HEK293 (cell line): ENCODE measurements around the gene SRPK1.

Experiments used
- CTCF ChIA-PET: fragments of 350-600 bp; formaldehyde crosslinking; extraction: SDS; loops from one replicate; lab custom pipeline; 2021; ENCODE audit warnings: antibody characterized with exemption; lab: Yijun Ruan, JAX
- POLR2A ChIA-PET: fragments of 300-600 bp; formaldehyde crosslinking; extraction: SDS; loops from one replicate; lab custom pipeline; 2020; ENCODE audit warnings: antibody characterized with exemption, inconsistent platforms; lab: Yijun Ruan, JAX
- H3K27ac ChIP-seq: fragments of 200-500 bp; sonication (Bioruptor generic); 2 replicates; pipeline ENCODE4 v1.5.1; 2014; ENCODE audit warnings: low read depth, low read length, control low read depth, inconsistent platforms; ENCODE audit errors: extremely low read depth
- H3K36me3 ChIP-seq, 2 experiments: fragments of 200-500 bp in 1 of 2; sonication (Bioruptor generic) in 1 of 2; 1 replicate in 1 of 2; 2 replicates in 1 of 2; pipeline ENCODE4 v1.5.1; 2014 to 2017; ENCODE audit warnings: inconsistent platforms in 2 of 2, low read length in 2 of 2; ENCODE audit not compliant: control insufficient read depth in 2 of 2, insufficient read depth in 1 of 2
- H3K4me1 ChIP-seq: fragments of 200-500 bp; sonication (Bioruptor generic); 2 replicates; pipeline ENCODE4 v1.5.1; 2014; ENCODE audit warnings: mild to moderate bottlenecking, low read length, inconsistent platforms; ENCODE audit not compliant: control insufficient read depth, insufficient read depth
- H3K4me3 ChIP-seq: 2 replicates; pipeline ENCODE4 v1.5.1; 2011; ENCODE audit warnings: low read depth, mild to moderate bottlenecking, control low read depth, low read length, moderate library complexity
- H3K9me3 ChIP-seq: fragments of 200-500 bp; sonication (Bioruptor generic); 2 replicates; pipeline ENCODE4 v1.5.1; 2014; ENCODE audit warnings: low read depth, low read length, inconsistent platforms; ENCODE audit not compliant: control insufficient read depth, insufficient read depth
- ATF2 ChIP-seq: fragments of 450-650 bp; formaldehyde crosslinking; IDR thresholded peaks from 2 replicates; pipeline ENCODE4 v1.5.1; 2016; ENCODE audit warnings: missing biosample characterization, missing genetic modification characterization, low read depth
- CTCF ChIP-seq: fragments of 450-650 bp; formaldehyde crosslinking; IDR thresholded peaks from 2 replicates; pipeline ENCODE4 v1.5.1; 2016; ENCODE audit warnings: missing biosample characterization, missing genetic modification characterization
- EGR2 ChIP-seq: fragments of 450-650 bp; formaldehyde crosslinking; IDR thresholded peaks from 2 replicates; pipeline ENCODE4 v1.5.1; 2016; ENCODE audit warnings: low read depth, missing biosample characterization, missing genetic modification characterization
- PRDM1 ChIP-seq: fragments of 450-650 bp; formaldehyde crosslinking; IDR thresholded peaks from 2 replicates; pipeline ENCODE4; 2016; ENCODE audit warnings: missing biosample characterization, missing genetic modification characterization
- ZBTB7A ChIP-seq: fragments of 450-650 bp; formaldehyde crosslinking; IDR thresholded peaks from 2 replicates; pipeline ENCODE4 v1.5.1; 2016; ENCODE audit warnings: low read depth, missing biosample characterization, missing genetic modification characterization
- ZBTB8A ChIP-seq: fragments of 450-650 bp; formaldehyde crosslinking; IDR thresholded peaks from 2 replicates; pipeline ENCODE4 v1.5.1; 2016; ENCODE audit warnings: missing biosample characterization, missing genetic modification characterization
- ZIC2 ChIP-seq: fragments of 450-650 bp; formaldehyde crosslinking; IDR thresholded peaks from 2 replicates; pipeline ENCODE4 v1.5.1; 2016; ENCODE audit warnings: missing biosample characterization, missing genetic modification characterization
- ZNF146 ChIP-seq: fragments of 450-650 bp; formaldehyde crosslinking; IDR thresholded peaks from 2 replicates; pipeline ENCODE4 v1.5.1; 2016; ENCODE audit warnings: missing biosample characterization, missing genetic modification characterization
- ZNF169 ChIP-seq: fragments of 450-650 bp; formaldehyde crosslinking; IDR thresholded peaks from 2 replicates; pipeline ENCODE4 v1.5.1; 2016; ENCODE audit warnings: missing biosample characterization, missing genetic modification characterization
- ZNF292 ChIP-seq: fragments of 450-650 bp; formaldehyde crosslinking; IDR thresholded peaks from 2 replicates; pipeline ENCODE4 v1.5.1; 2016; ENCODE audit warnings: low read depth, missing biosample characterization, missing genetic modification characterization, borderline replicate concordance
- ZNF510 ChIP-seq: fragments of 450-650 bp; formaldehyde crosslinking; IDR thresholded peaks from 2 replicates; pipeline ENCODE4 v1.5.1; 2018; ENCODE audit warnings: mild to moderate bottlenecking, missing genetic modification characterization, missing biosample characterization; ENCODE audit not compliant: insufficient replicate concordance
- ZNF555 ChIP-seq: fragments of 450-650 bp; formaldehyde crosslinking; conservative IDR thresholded peaks from 2 replicates; pipeline ENCODE4 v1.5.1; 2017; ENCODE audit warnings: missing biosample characterization, mild to moderate bottlenecking, missing genetic modification characterization, inconsistent platforms
- ZNF600 ChIP-seq: fragments of 450-650 bp; formaldehyde crosslinking; IDR thresholded peaks from 2 replicates; pipeline ENCODE4 v1.5.1; 2016; ENCODE audit warnings: missing biosample characterization, missing genetic modification characterization
- ZNF639 ChIP-seq: fragments of 450-650 bp; formaldehyde crosslinking; IDR thresholded peaks from 2 replicates; pipeline ENCODE4 v1.5.1; 2016; ENCODE audit warnings: missing biosample characterization, missing genetic modification characterization
- ZNF645 ChIP-seq: fragments of 450-650 bp; formaldehyde crosslinking; IDR thresholded peaks from 2 replicates; pipeline ENCODE4; 2016; ENCODE audit warnings: missing biosample characterization, missing genetic modification characterization
- TF ChIP-seq, protein P1 (sequence below): fragments of 450-650 bp; formaldehyde crosslinking; IDR thresholded peaks from 2 replicates; pipeline ENCODE4 v1.5.1; 2016; ENCODE audit warnings: missing biosample characterization, missing genetic modification characterization
- TF ChIP-seq, protein P2 (sequence below): fragments of 450-650 bp; formaldehyde crosslinking; IDR thresholded peaks from 2 replicates; pipeline ENCODE4 v1.5.1; 2016; ENCODE audit warnings: missing biosample characterization, missing genetic modification characterization

SRPK1 gene

DNA sequence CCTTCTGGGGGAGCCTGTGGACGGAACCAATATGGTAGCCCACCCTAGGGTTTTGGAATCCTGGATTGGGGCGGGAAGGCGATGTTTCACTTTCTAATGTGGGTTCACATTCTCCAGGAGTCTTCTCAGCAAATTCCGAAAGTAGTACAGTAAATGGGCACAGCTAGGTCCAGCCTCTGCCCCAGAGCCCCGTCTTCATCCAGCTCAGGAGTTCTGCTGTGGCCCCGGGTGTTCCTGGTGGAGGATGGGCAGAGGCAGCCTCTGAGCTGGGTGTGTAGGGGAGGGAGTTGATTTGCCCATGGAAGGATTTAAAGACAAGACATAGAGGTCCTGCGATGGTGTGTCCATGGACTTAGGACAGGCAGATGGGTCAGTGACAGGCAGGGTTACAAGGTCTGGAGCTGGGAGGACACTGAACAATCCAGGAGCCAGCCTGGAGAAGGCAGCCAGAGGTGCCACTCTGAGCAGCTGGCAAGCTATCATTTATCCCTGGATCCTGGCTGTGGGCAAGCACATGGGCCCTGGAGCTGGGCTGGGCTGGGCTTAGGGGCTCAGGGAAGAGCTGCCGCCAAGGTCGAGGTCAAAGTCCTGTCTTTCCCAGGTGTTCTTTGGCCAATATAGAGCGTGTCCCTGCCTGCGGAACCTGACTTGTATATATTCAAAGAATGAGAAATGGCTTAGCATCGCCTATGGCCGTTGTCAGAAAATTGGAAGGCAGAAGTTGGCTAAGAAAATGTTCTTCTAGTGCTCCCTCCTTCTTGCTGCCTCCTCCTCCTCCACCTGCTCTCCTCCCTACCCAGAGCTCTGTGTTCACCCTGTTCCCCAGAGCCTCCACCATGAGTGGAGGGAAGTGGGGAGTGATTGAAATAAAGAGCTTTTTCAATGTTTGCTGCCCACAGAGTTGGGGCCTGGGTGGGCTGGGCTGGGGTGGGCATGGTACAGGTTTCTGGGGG, 133.4 kb downstream of the SRPK1 start:
- H3K9me3 ChIP-seq: no peaks in the 10 kb centered on the region
- CTCF ChIA-PET: interaction anchor here (0.5 to 1.1 kb wide), 4 partner anchors 16 to 50 kb away, joined by 3 read pairs; partner anchors contain the start of gene ARMC12
- H3K27ac ChIP-seq: no peak overlapping the region
- TF ChIP-seq, protein P1, sequence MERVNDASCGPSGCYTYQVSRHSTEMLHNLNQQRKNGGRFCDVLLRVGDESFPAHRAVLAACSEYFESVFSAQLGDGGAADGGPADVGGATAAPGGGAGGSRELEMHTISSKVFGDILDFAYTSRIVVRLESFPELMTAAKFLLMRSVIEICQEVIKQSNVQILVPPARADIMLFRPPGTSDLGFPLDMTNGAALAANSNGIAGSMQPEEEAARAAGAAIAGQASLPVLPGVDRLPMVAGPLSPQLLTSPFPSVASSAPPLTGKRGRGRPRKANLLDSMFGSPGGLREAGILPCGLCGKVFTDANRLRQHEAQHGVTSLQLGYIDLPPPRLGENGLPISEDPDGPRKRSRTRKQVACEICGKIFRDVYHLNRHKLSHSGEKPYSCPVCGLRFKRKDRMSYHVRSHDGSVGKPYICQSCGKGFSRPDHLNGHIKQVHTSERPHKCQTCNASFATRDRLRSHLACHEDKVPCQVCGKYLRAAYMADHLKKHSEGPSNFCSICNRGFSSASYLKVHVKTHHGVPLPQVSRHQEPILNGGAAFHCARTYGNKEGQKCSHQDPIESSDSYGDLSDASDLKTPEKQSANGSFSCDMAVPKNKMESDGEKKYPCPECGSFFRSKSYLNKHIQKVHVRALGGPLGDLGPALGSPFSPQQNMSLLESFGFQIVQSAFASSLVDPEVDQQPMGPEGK (tag by site-specific recombination): no peak
- TF ChIP-seq ZIC2: no peak
- TF ChIP-seq, protein P2, sequence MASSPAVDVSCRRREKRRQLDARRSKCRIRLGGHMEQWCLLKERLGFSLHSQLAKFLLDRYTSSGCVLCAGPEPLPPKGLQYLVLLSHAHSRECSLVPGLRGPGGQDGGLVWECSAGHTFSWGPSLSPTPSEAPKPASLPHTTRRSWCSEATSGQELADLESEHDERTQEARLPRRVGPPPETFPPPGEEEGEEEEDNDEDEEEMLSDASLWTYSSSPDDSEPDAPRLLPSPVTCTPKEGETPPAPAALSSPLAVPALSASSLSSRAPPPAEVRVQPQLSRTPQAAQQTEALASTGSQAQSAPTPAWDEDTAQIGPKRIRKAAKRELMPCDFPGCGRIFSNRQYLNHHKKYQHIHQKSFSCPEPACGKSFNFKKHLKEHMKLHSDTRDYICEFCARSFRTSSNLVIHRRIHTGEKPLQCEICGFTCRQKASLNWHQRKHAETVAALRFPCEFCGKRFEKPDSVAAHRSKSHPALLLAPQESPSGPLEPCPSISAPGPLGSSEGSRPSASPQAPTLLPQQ (tag by site-specific recombination): no peak
- TF ChIP-seq PRDM1 (tag by site-specific recombination): no peak
- TF ChIP-seq ZNF510 (tag by site-specific recombination): no peak
- no peak for TF ChIP-seq ZNF555
- no peak for TF ChIP-seq ZNF645
- TF ChIP-seq ZNF169 (tag by site-specific recombination): no peak
- no peak for TF ChIP-seq ZBTB8A (tag by site-specific recombination)
- TF ChIP-seq ZNF639 (tag by site-specific recombination): no peak
- no peak for TF ChIP-seq EGR2 (tag by site-specific recombination)
- TF ChIP-seq ZNF146 (tag by site-specific recombination): no peak
- TF ChIP-seq ATF2 (tag by site-specific recombination): no peak
- no peak for TF ChIP-seq CTCF
- no peak for TF ChIP-seq ZNF600 (tag by site-specific recombination)
- no peak for TF ChIP-seq ZBTB7A (tag by site-specific recombination)
- TF ChIP-seq ZNF292 (tag by site-specific recombination): no peak
- no peak overlapping the region for H3K4me3 ChIP-seq
- H3K36me3 ChIP-seq: no peaks in the 10 kb centered on the region
- no peaks in the 10 kb centered on the region for H3K4me1 ChIP-seq
- POLR2A ChIA-PET: interaction anchor here (0.6 kb wide), 1 partner anchor 23 kb away, joined by 4 read pairs; no protein-coding TSS in a partner anchor
